ENCODE measurements around the gene CAMKK1. TPM values are rescaled to one million over a fixed set of nuclear protein-coding genes. Genes with fewer than 3 reads are reported as not detected.

Gene CAMKK1
- total and polyA plus RNA-seq, 9 donors: 2.8 to 15.1 (median 7.1) TPM

GRCh38 chr17:3870871-3871306 lies 22.0 kb downstream of the CAMKK1 start:
- TF ChIP-seq POLR2A (IDR thresholded peaks at IDR 0.05) (no peak), EP300 (IDR thresholded peaks at IDR 0.05) (no peak), CTCF (IDR thresholded peaks at IDR 0.05) (no peak)
- H3K4me1 ChIP-seq (ENCODE audit: insufficient read depth): no peaks in the 10 kb centered on the region
- H3K4me3 ChIP-seq: no peak overlapping the region
- no peaks in the 10 kb centered on the region for H3K27me3 ChIP-seq
- intact Hi-C loops (cut with DNase I): no loop called here
- H3K27ac ChIP-seq: no peak overlapping the region
- no peaks in the 10 kb centered on the region for H3K9me3 ChIP-seq
- 44 to 52% (median 46%) methylated on average over 11 of the region's 11 CpGs for WGBS, 3 donors
- no peaks in the 10 kb centered on the region for H3K36me3 ChIP-seq
- no peak for DNase-seq

- no peak overlapping the region for H3K4me3 ChIP-seq
- no peak for DNase-seq
- no peak overlapping the region for H3K27ac ChIP-seq
- H3K4me1 ChIP-seq (ENCODE audit: insufficient read depth): no peaks in the 10 kb centered on the region
- no peak for TF ChIP-seq CTCF (IDR thresholded peaks at IDR 0.05)
- no peak for TF ChIP-seq POLR2A (IDR thresholded peaks at IDR 0.05)
- TF ChIP-seq EP300 (IDR thresholded peaks at IDR 0.05): no peak
- no peaks in the 10 kb centered on the region for H3K9me3 ChIP-seq
- H3K36me3 ChIP-seq: no peaks in the 10 kb centered on the region
- WGBS, 3 donors: 42 to 70% (median 47%) methylated on average over 11 of the region's 11 CpGs
- intact Hi-C loops (cut with DNase I): loop anchor here in 2 of 4 donors (10.0 kb wide), 2 partner anchors 47 to 137 kb away; partner anchors contain the start of gene P2RX1 (in 1 of the 2)
- H3K27me3 ChIP-seq: no peaks in the 10 kb centered on the region
Observed at GRCh38 chr17:3867606-3868005, 25.2 kb downstream of the CAMKK1 start.

- no peaks in the 10 kb centered on the region for H3K9me3 ChIP-seq
- no peak overlapping the region for H3K4me3 ChIP-seq
- H3K27me3 ChIP-seq: no peaks in the 10 kb centered on the region
- intact Hi-C loops (cut with DNase I): loop anchor here in 2 of 4 donors (10.0 kb wide), 2 partner anchors 48 to 138 kb away; partner anchors contain the start of gene P2RX1 (in 1 of the 2)
- no peaks in the 10 kb centered on the region for H3K4me1 ChIP-seq (ENCODE audit: insufficient read depth)
- TF ChIP-seq EP300 (IDR thresholded peaks at IDR 0.05): no peak
- no peak for TF ChIP-seq POLR2A (IDR thresholded peaks at IDR 0.05)
- no peak overlapping the region for H3K27ac ChIP-seq
- DNase-seq: no peak
- H3K36me3 ChIP-seq: no peaks in the 10 kb centered on the region
- 76 to 79% (median 77%) methylated on average over 17 of the region's 17 CpGs for WGBS, 3 donors
Observed at GRCh38 chr17:3867106-3867505, 25.7 kb downstream of the CAMKK1 start.

- Histone ChIP-seq H3K4me3 (no peak overlapping the region), H3K27me3 (no peaks in the 10 kb centered on the region), H3K36me3 (no peaks in the 10 kb centered on the region), H3K4me1 (ENCODE audit: insufficient read depth) (no peaks in the 10 kb centered on the region), H3K9me3 (no peaks in the 10 kb centered on the region), H3K27ac (no peak overlapping the region)
- TF ChIP-seq CTCF (IDR thresholded peaks at IDR 0.05) (no peak), POLR2A (IDR thresholded peaks at IDR 0.05) (no peak), EP300 (IDR thresholded peaks at IDR 0.05) (no peak)
- DNase-seq: no peak
- intact Hi-C loops (cut with DNase I): loop anchor here in 2 of 4 donors (10.0 kb wide), 2 partner anchors 49 to 139 kb away; partner anchors contain the start of gene P2RX1 (in 1 of the 2)
- 94 to 96% (median 96%) methylated on average over 21 of the region's 21 CpGs for WGBS, 3 donors
Observed at GRCh38 chr17:3866276-3866675, 26.6 kb downstream of the CAMKK1 start.

- Histone ChIP-seq H3K27me3 (no peaks in the 10 kb centered on the region), H3K27ac (no peak overlapping the region), H3K9me3 (no peaks in the 10 kb centered on the region), H3K36me3 (no peaks in the 10 kb centered on the region), H3K4me1 (ENCODE audit: insufficient read depth) (no peaks in the 10 kb centered on the region), H3K4me3 (no peak overlapping the region)
- no peak for DNase-seq
- 60 to 79% (median 77%) methylated on average over 8 of the region's 8 CpGs for WGBS, 3 donors
- intact Hi-C loops (cut with DNase I): loop anchor here in 2 of 4 donors (2.0 to 10.0 kb wide), 3 partner anchors 50 to 144 kb away; partner anchors contain the start of gene P2RX1 (in 1 of the 2)
- TF ChIP-seq EP300 (IDR thresholded peaks at IDR 0.05) (no peak), CTCF (IDR thresholded peaks at IDR 0.05) (no peak), POLR2A (IDR thresholded peaks at IDR 0.05) (no peak)
Observed at GRCh38 chr17:3865176-3865575, 27.7 kb downstream of the CAMKK1 start.

Measured in ovary (tissue), 9 donors.